H1 (cell line): Measurements from ENCODE around the gene ANXA5. TPM values are rescaled to one million over a fixed set of nuclear protein-coding genes. Genes with fewer than 3 reads are reported as not detected.

ENCODE experiments used
- CHD7 ChIP-seq: fragments of 300-600 bp; sonication (generic); IDR thresholded peaks from 2 replicates; pipeline ENCODE4 v1.7.1; 2012; ENCODE audit warnings: low read length, moderate library complexity, mild to moderate bottlenecking, inconsistent platforms; ENCODE audit not compliant: insufficient replicate concordance
- polyA plus RNA-seq, 7 experiments: library from polyadenylated mRNA; depleted of rRNA in 3 of 7; stranded (reverse) in 5 of 7; unstranded in 2 of 7; fragments of >200 nt in 5 of 7; fragments of 200-250 nt in 2 of 7; gene quantifications; 1 replicate in 5 of 7; 2 replicates in 1 of 7; 4 replicates in 1 of 7; pipeline versions ENCODE4 v1.2.1 to v1.2.3, GENCODE V29; 2011 to 2013; ENCODE audit warnings: missing spikeins in 2 of 7, mixed read lengths in 2 of 7
- total RNA-seq: library from RNA; stranded (reverse); fragmentation: NEBNext Ultra II Directional; extraction: Animal tissue kit (Norgen Biotek cat#: 25700); gene quantifications from 2 replicates; pipeline ENCODE4 v1.2.1, GENCODE V29; 2021

ANXA5 gene
- total and polyA plus RNA-seq, 2 of the 8 experiments (the other 6 are each of a cell fraction or from before 2014, with no cell fraction given) = 213 to 221 TPM

GRCh38 chr4:121736735-121737351 is 40.1 kb upstream of the ANXA5 start (continued):
- TF ChIP-seq CHD7 = no peak
